OCI-LY7 (cell line): ENCODE measurements around the gene SPATA21. TPM values are rescaled to one million over a fixed set of nuclear protein-coding genes. Genes with fewer than 3 reads are reported as not detected.

ENCODE experiments used
- BruUV-seq: library from RNA; stranded (reverse); fragments of 400-500 nt; replicated peaks from 2 replicates; lab custom pipeline; 2021; lab: Mats Ljungman, UMichigan
- CTCF ChIA-PET: fragments of 300-600 bp; sonication (Branson Sonifier 250); formaldehyde crosslinking; loops from one replicate; lab custom pipeline; 2022; ENCODE audit warnings: antibody characterized with exemption; ENCODE audit not compliant: unreplicated experiment; lab: Charles Lee
- POLR2A ChIA-PET: fragments of 300-600 bp; sonication (Branson Sonifier 250); formaldehyde crosslinking; loops from one replicate; lab custom pipeline; 2022; ENCODE audit warnings: antibody characterized with exemption; lab: Charles Lee
- DNase-seq: peaks from one replicate; pipeline ENCODE4 v3.0.0-alpha.2; 2015; ENCODE audit warnings: low spot score
- H2AFZ ChIP-seq: fragments of 200-600 bp; sonication (generic), shearing (Covaris generic); 2 replicates; pipeline ENCODE4 v1.6.1; 2014; ENCODE audit warnings: mild to moderate bottlenecking, antibody characterized with exemption, low read length, moderate library complexity
- H3K27ac ChIP-seq: fragments of 200-600 bp; sonication (generic); 2 replicates; pipeline ENCODE4 v1.5.1; 2014; ENCODE audit warnings: mixed run types, low read depth, mild to moderate bottlenecking, moderate library complexity, low read length, inconsistent platforms; ENCODE audit not compliant: poor library complexity, severe bottlenecking
- H3K36me3 ChIP-seq: fragments of 200-600 bp; sonication (generic); 2 replicates; pipeline ENCODE4 v1.6.1; 2014; ENCODE audit warnings: mild to moderate bottlenecking, antibody characterized with exemption, low read length, moderate library complexity, mixed read lengths; ENCODE audit not compliant: insufficient read depth
- H3K4me1 ChIP-seq: fragments of 200-600 bp; sonication (generic); 2 replicates; pipeline ENCODE4 v1.5.1; 2014; ENCODE audit warnings: mild to moderate bottlenecking, low read length; ENCODE audit not compliant: insufficient read depth, poor library complexity, severe bottlenecking
- H3K4me2 ChIP-seq: fragments of 200-600 bp; sonication (generic); 2 replicates; pipeline ENCODE4 v1.6.1; 2014; ENCODE audit warnings: mild to moderate bottlenecking, low read length
- H3K4me3 ChIP-seq: fragments of 200-600 bp; sonication (generic); 2 replicates; pipeline ENCODE4 v1.5.1; 2014; ENCODE audit warnings: mild to moderate bottlenecking, low read depth, low read length; ENCODE audit not compliant: poor library complexity, severe bottlenecking
- H3K79me2 ChIP-seq: fragments of 200-600 bp; sonication (generic); 2 replicates; pipeline ENCODE4 v1.6.1; 2016; ENCODE audit warnings: low read depth, mild to moderate bottlenecking, low read length, moderate library complexity, mixed read lengths; ENCODE audit not compliant: insufficient read depth
- H3K9me2 ChIP-seq: fragments of 200-600 bp; sonication (generic); 2 replicates; pipeline ENCODE4 v1.6.1; 2016; ENCODE audit warnings: mild to moderate bottlenecking, low read length, mixed read lengths; ENCODE audit not compliant: insufficient read depth
- H3K9me3 ChIP-seq: fragments of 200-600 bp; sonication (generic); 2 replicates; pipeline ENCODE4 v1.6.1; 2014; ENCODE audit warnings: mild to moderate bottlenecking, mixed run types, low read length, mixed read lengths
- H4K20me1 ChIP-seq: fragments of 200-600 bp; sonication (generic); 2 replicates; pipeline ENCODE4 v1.6.1; 2014; ENCODE audit warnings: mild to moderate bottlenecking, antibody characterized with exemption, low read length, moderate library complexity, mixed read lengths; ENCODE audit not compliant: insufficient read depth
- EZH2phosphoT487 ChIP-seq: fragments of 200-600 bp; sonication (generic); IDR thresholded peaks from 2 replicates; pipeline ENCODE4 v1.6.1; 2018; ENCODE audit warnings: low read depth, borderline replicate concordance, mild to moderate bottlenecking, mixed run types, antibody characterized with exemption, low read length, moderate library complexity, mixed read lengths
- intact Hi-C: fragments of 100-400 bp; cut with micrococcal nuclease; formaldehyde crosslinking; loops from one replicate; pipeline ENCODE4 v1.10.0; 2022; ENCODE audit not compliant: unreplicated experiment
- total RNA-seq, 2 experiments: library from RNA; depleted of rRNA in 1 of 2; stranded (reverse); fragments of >200 nt in 1 of 2; shearing (Covaris generic) in 1 of 2; gene quantifications; 2 replicates each; pipeline ENCODE4 v1.2.3, GENCODE V29; 2014 to 2022
- TF ChIP-seq, protein P1 (sequence below): fragments of 200-600 bp; sonication (generic); conservative IDR thresholded peaks from 2 replicates; pipeline ENCODE4 v1.5.1; 2014; ENCODE audit warnings: mild to moderate bottlenecking, antibody characterized with exemption, low read length, moderate library complexity, mixed read lengths

Gene SPATA21
- total RNA-seq, 2 experiments from 2014 or later: 0.40 TPM; not detected in 1

DNA sequence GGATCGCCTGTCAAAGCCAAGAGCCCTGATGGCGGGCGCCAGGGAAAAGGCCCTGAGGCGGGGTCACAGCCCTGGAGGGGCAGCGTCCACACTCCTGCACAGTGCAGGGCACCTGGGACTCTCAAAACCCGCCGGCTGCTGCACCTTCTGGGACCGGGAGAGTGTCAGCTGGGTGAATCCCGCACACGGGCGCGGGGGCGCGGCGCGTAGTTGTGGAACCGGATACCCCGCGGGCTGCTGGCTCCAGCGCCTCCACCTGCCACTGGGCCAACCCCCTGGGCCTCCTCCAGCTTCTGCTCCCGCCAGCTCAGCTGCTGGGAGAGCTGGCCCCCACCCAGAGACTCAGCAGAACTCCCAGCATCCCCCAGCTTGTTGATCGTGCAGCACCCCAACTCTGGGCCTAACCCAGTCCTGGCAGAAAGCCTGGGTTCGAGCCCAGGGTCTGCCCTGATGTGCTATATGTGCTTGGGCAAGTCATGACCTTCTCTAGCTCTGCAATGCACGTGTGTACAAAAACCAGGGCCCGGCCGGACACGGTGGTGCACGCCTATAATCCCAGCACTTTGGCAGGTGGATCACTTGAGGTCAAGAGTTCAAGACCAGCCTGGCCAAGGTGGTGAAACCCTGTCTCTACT lies 37.1 kb upstream of the SPATA21 start:
- Histone ChIP-seq H2AFZ (no peak overlapping the region), H3K4me1 (no peaks in the 10 kb centered on the region), H3K79me2 (no peaks in the 10 kb centered on the region), H3K9me2 (no peaks in the 10 kb centered on the region), H3K4me3 (no peak overlapping the region), H3K27ac (no peak overlapping the region), H3K36me3 (peaks cover 6% of the 10 kb centered on the region; the same call in 1 of the 2 replicates), H3K4me2 (no peak overlapping the region), H3K9me3 (no peaks in the 10 kb centered on the region), H4K20me1 (no peaks in the 10 kb centered on the region)
- TF ChIP-seq, protein P1, sequence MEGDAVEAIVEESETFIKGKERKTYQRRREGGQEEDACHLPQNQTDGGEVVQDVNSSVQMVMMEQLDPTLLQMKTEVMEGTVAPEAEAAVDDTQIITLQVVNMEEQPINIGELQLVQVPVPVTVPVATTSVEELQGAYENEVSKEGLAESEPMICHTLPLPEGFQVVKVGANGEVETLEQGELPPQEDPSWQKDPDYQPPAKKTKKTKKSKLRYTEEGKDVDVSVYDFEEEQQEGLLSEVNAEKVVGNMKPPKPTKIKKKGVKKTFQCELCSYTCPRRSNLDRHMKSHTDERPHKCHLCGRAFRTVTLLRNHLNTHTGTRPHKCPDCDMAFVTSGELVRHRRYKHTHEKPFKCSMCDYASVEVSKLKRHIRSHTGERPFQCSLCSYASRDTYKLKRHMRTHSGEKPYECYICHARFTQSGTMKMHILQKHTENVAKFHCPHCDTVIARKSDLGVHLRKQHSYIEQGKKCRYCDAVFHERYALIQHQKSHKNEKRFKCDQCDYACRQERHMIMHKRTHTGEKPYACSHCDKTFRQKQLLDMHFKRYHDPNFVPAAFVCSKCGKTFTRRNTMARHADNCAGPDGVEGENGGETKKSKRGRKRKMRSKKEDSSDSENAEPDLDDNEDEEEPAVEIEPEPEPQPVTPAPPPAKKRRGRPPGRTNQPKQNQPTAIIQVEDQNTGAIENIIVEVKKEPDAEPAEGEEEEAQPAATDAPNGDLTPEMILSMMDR: no peak
- TF ChIP-seq EZH2phosphoT487: no peak
- ChIA-PET CTCF (no interaction called here), POLR2A (no interaction called here)
- no peak for DNase-seq
- intact Hi-C loops: no loop called here
- no TSS peak for BruUV-seq

DNA sequence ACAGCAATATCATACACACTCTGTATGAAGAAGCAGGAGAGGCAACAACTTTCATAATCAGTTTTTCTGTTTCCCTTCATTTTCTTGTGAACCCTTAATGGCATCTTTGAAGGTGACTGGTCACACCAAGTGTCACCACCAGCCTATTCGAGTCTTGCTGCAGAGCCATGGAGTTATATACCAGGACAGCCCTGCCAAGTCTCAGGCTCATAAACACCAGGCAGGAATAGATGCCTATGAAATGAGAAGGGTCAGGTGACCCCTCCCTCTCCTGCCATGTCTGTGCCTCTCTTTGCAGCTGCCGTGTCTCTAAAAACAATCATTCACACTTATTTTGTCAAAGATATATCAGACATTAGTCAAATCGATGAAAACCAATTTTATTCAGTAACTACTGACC lies 31.3 kb upstream of the SPATA21 start:
- intact Hi-C loops: no loop called here
- Histone ChIP-seq H3K4me1 (no peaks in the 10 kb centered on the region), H3K36me3 (peaks cover 2% of the 10 kb centered on the region), H2AFZ (no peak overlapping the region), H4K20me1 (no peaks in the 10 kb centered on the region), H3K27ac (no peak overlapping the region), H3K9me2 (no peaks in the 10 kb centered on the region), H3K79me2 (no peaks in the 10 kb centered on the region), H3K9me3 (no peaks in the 10 kb centered on the region), H3K4me2 (no peak overlapping the region), H3K4me3 (no peak overlapping the region)
- ChIA-PET POLR2A (interaction anchor here (0.5 kb wide), 1 partner anchor 106 kb away, joined by 3 read pairs; no protein-coding TSS in a partner anchor), CTCF (no interaction called here)
- no TSS peak for BruUV-seq
- no peak for DNase-seq
- no peak for TF ChIP-seq EZH2phosphoT487
- TF ChIP-seq, protein P1: no peak

DNA sequence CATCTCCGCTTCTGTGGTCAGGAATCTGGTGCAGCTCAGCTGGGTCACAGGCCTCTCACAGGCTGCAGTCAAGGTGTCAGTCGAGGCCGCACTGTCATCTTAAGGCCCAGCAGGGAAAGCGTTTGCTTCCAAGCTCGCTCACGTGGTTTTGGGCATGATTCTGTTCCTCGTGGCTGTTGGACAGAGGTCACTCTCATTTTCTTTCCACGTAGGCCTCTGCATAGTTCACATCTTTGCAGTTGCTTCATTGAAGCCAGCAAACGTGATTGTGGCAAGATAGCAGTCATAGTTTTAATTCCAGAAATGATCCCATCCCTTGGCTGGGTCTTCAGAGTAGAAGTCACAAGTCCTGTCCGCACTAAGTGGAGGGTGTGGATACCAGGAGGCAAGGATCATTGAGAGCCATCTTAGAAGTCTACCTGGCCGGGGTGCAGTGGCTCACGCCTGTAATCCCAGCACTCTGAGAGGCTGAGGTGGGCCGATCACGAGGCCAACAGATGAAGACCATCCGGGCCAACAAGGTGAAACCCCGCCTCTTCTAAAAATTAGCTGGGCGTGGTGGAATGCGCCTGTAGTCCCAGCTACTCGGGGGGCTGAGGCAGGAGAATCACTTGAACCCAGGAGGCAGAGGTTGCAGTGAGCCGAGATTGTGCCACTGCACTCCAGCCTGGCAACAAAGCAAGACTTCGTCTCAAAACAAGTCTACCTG lies 27.8 kb upstream of the SPATA21 start:
- Histone ChIP-seq H3K9me2 (no peaks in the 10 kb centered on the region), H3K4me1 (no peaks in the 10 kb centered on the region), H3K79me2 (no peaks in the 10 kb centered on the region), H4K20me1 (no peaks in the 10 kb centered on the region), H3K36me3 (peaks cover 19% of the 10 kb centered on the region), H2AFZ (no peak overlapping the region), H3K4me3 (no peak overlapping the region), H3K27ac (no peak overlapping the region), H3K9me3 (no peaks in the 10 kb centered on the region), H3K4me2 (no peak overlapping the region)
- intact Hi-C loops: no loop called here
- no TSS peak for BruUV-seq
- DNase-seq: no peak
- ChIA-PET POLR2A (interaction anchor here (0.7 kb wide), 1 partner anchor 463 kb away, joined by 3 read pairs; no protein-coding TSS in a partner anchor), CTCF (no interaction called here)
- TF ChIP-seq EZH2phosphoT487: no peak
- TF ChIP-seq, protein P1: no peak
